OCI-LY7 (cell line): ENCODE results near the gene LMBRD2. TPM values are rescaled to one million over a fixed set of nuclear protein-coding genes. Genes with fewer than 3 reads are reported as not detected.

Source experiments
- BruUV-seq: library from RNA; stranded (reverse); fragments of 400-500 nt; replicated peaks from 2 replicates; lab custom pipeline; 2021; lab: Mats Ljungman, UMichigan
- CTCF ChIA-PET: fragments of 300-600 bp; sonication (Branson Sonifier 250); formaldehyde crosslinking; loops from one replicate; lab custom pipeline; 2022; ENCODE audit warnings: antibody characterized with exemption; ENCODE audit not compliant: unreplicated experiment; lab: Charles Lee
- POLR2A ChIA-PET: fragments of 300-600 bp; sonication (Branson Sonifier 250); formaldehyde crosslinking; loops from one replicate; lab custom pipeline; 2022; ENCODE audit warnings: antibody characterized with exemption; lab: Charles Lee
- DNase-seq: peaks from one replicate; pipeline ENCODE4 v3.0.0-alpha.2; 2015; ENCODE audit warnings: low spot score
- H2AFZ ChIP-seq: fragments of 200-600 bp; sonication (generic), shearing (Covaris generic); 2 replicates; pipeline ENCODE4 v1.6.1; 2014; ENCODE audit warnings: mild to moderate bottlenecking, antibody characterized with exemption, low read length, moderate library complexity
- H3K27ac ChIP-seq: fragments of 200-600 bp; sonication (generic); 2 replicates; pipeline ENCODE4 v1.5.1; 2014; ENCODE audit warnings: mixed run types, low read depth, mild to moderate bottlenecking, moderate library complexity, low read length, inconsistent platforms; ENCODE audit not compliant: poor library complexity, severe bottlenecking
- H3K36me3 ChIP-seq: fragments of 200-600 bp; sonication (generic); 2 replicates; pipeline ENCODE4 v1.6.1; 2014; ENCODE audit warnings: mild to moderate bottlenecking, antibody characterized with exemption, low read length, moderate library complexity, mixed read lengths; ENCODE audit not compliant: insufficient read depth
- H3K4me1 ChIP-seq: fragments of 200-600 bp; sonication (generic); 2 replicates; pipeline ENCODE4 v1.5.1; 2014; ENCODE audit warnings: mild to moderate bottlenecking, low read length; ENCODE audit not compliant: insufficient read depth, poor library complexity, severe bottlenecking
- H3K4me2 ChIP-seq: fragments of 200-600 bp; sonication (generic); 2 replicates; pipeline ENCODE4 v1.6.1; 2014; ENCODE audit warnings: mild to moderate bottlenecking, low read length
- H3K4me3 ChIP-seq: fragments of 200-600 bp; sonication (generic); 2 replicates; pipeline ENCODE4 v1.5.1; 2014; ENCODE audit warnings: mild to moderate bottlenecking, low read depth, low read length; ENCODE audit not compliant: poor library complexity, severe bottlenecking
- H3K79me2 ChIP-seq: fragments of 200-600 bp; sonication (generic); 2 replicates; pipeline ENCODE4 v1.6.1; 2016; ENCODE audit warnings: low read depth, mild to moderate bottlenecking, low read length, moderate library complexity, mixed read lengths; ENCODE audit not compliant: insufficient read depth
- H3K9me2 ChIP-seq: fragments of 200-600 bp; sonication (generic); 2 replicates; pipeline ENCODE4 v1.6.1; 2016; ENCODE audit warnings: mild to moderate bottlenecking, low read length, mixed read lengths; ENCODE audit not compliant: insufficient read depth
- H3K9me3 ChIP-seq: fragments of 200-600 bp; sonication (generic); 2 replicates; pipeline ENCODE4 v1.6.1; 2014; ENCODE audit warnings: mild to moderate bottlenecking, mixed run types, low read length, mixed read lengths
- H4K20me1 ChIP-seq: fragments of 200-600 bp; sonication (generic); 2 replicates; pipeline ENCODE4 v1.6.1; 2014; ENCODE audit warnings: mild to moderate bottlenecking, antibody characterized with exemption, low read length, moderate library complexity, mixed read lengths; ENCODE audit not compliant: insufficient read depth
- EZH2phosphoT487 ChIP-seq: fragments of 200-600 bp; sonication (generic); IDR thresholded peaks from 2 replicates; pipeline ENCODE4 v1.6.1; 2018; ENCODE audit warnings: low read depth, borderline replicate concordance, mild to moderate bottlenecking, mixed run types, antibody characterized with exemption, low read length, moderate library complexity, mixed read lengths
- intact Hi-C: fragments of 100-400 bp; cut with micrococcal nuclease; formaldehyde crosslinking; loops from one replicate; pipeline ENCODE4 v1.10.0; 2022; ENCODE audit not compliant: unreplicated experiment
- total RNA-seq, 2 experiments: library from RNA; depleted of rRNA in 1 of 2; stranded (reverse); fragments of >200 nt in 1 of 2; shearing (Covaris generic) in 1 of 2; gene quantifications; 2 replicates each; pipeline ENCODE4 v1.2.3, GENCODE V29; 2014 to 2022
- TF ChIP-seq, protein P1 (sequence below): fragments of 200-600 bp; sonication (generic); conservative IDR thresholded peaks from 2 replicates; pipeline ENCODE4 v1.5.1; 2014; ENCODE audit warnings: mild to moderate bottlenecking, antibody characterized with exemption, low read length, moderate library complexity, mixed read lengths

The LMBRD2 gene
- total RNA-seq, 2 experiments from 2014 or later = 9.1 to 18.3 TPM

- Histone ChIP-seq H3K4me1 (no peaks in the 10 kb centered on the region), H2AFZ (no peak overlapping the region), H3K9me2 (no peaks in the 10 kb centered on the region), H4K20me1 (no peaks in the 10 kb centered on the region), H3K4me2 (no peak overlapping the region), H3K9me3 (no peaks in the 10 kb centered on the region), H3K27ac (no peak overlapping the region), H3K4me3 (no peak overlapping the region), H3K79me2 (no peaks in the 10 kb centered on the region), H3K36me3 (peaks cover 47% of the 10 kb centered on the region)
- POLR2A ChIA-PET = no interaction called here
- CTCF ChIA-PET = no interaction called here
- TF ChIP-seq, protein P1, sequence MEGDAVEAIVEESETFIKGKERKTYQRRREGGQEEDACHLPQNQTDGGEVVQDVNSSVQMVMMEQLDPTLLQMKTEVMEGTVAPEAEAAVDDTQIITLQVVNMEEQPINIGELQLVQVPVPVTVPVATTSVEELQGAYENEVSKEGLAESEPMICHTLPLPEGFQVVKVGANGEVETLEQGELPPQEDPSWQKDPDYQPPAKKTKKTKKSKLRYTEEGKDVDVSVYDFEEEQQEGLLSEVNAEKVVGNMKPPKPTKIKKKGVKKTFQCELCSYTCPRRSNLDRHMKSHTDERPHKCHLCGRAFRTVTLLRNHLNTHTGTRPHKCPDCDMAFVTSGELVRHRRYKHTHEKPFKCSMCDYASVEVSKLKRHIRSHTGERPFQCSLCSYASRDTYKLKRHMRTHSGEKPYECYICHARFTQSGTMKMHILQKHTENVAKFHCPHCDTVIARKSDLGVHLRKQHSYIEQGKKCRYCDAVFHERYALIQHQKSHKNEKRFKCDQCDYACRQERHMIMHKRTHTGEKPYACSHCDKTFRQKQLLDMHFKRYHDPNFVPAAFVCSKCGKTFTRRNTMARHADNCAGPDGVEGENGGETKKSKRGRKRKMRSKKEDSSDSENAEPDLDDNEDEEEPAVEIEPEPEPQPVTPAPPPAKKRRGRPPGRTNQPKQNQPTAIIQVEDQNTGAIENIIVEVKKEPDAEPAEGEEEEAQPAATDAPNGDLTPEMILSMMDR = no peak
- no peak for TF ChIP-seq EZH2phosphoT487
- DNase-seq = no peak
- intact Hi-C loops = no loop called here
- BruUV-seq = no TSS peak
Measured at GRCh38 chr5:36111238-36111637, 40.4 kb downstream of the LMBRD2 start.

- Histone ChIP-seq H3K9me2 (no peaks in the 10 kb centered on the region), H3K4me2 (no peak overlapping the region), H3K4me3 (no peak overlapping the region), H4K20me1 (no peaks in the 10 kb centered on the region), H3K9me3 (no peaks in the 10 kb centered on the region), H3K79me2 (no peaks in the 10 kb centered on the region), H3K36me3 (peaks cover 47% of the 10 kb centered on the region), H3K4me1 (no peaks in the 10 kb centered on the region), H3K27ac (no peak overlapping the region), H2AFZ (no peak overlapping the region)
- BruUV-seq = no TSS peak
- ChIA-PET CTCF (no interaction called here), POLR2A (no interaction called here)
- intact Hi-C loops = no loop called here
- no peak for DNase-seq
- TF ChIP-seq, protein P1 = no peak
- no peak for TF ChIP-seq EZH2phosphoT487
Measured at GRCh38 chr5:36108758-36109460, 42.8 kb downstream of the LMBRD2 start.

GRCh38 chr5:36105819-36106218 lies 45.9 kb downstream of the LMBRD2 start:
- TF ChIP-seq, protein P1 = no peak
- TF ChIP-seq EZH2phosphoT487 = no peak
- Histone ChIP-seq H3K9me3 (no peaks in the 10 kb centered on the region), H3K9me2 (no peaks in the 10 kb centered on the region), H3K4me3 (no peak overlapping the region), H2AFZ (no peak overlapping the region), H3K27ac (no peak overlapping the region), H3K4me1 (no peaks in the 10 kb centered on the region), H3K4me2 (no peak overlapping the region), H3K36me3 (peaks cover 52% of the 10 kb centered on the region), H4K20me1 (no peaks in the 10 kb centered on the region), H3K79me2 (no peaks in the 10 kb centered on the region)
- intact Hi-C loops = no loop called here
- POLR2A ChIA-PET = interaction anchor here (0.8 to 1.1 kb wide), 3 partner anchors 8 to 56 kb away, joined by 3 to 4 read pairs (median 3); no protein-coding TSS in a partner anchor
- DNase-seq = no peak
- CTCF ChIA-PET = no interaction called here
- no TSS peak for BruUV-seq
